ENCODE results near the gene OLFML2A. TPM values are rescaled to one million over a fixed set of nuclear protein-coding genes. Genes with fewer than 3 reads are reported as not detected.
"Not testable (repeated sequence)": the region's sequence is repeated elsewhere in the genome, so short reads cannot be mapped to it uniquely, and the experiment has no call there.

OLFML2A gene
- polyA plus RNA-seq, 3 donors, result 18.3 to 25.7 (median 20.6) TPM

- no peak for DNase-seq (ENCODE audit: extremely low read depth in 1 of 11, low read depth in 9 of 11, low spot score in 4 of 11)
Observed at GRCh38 chr9:124809211-124809610, 32.3 kb downstream of the OLFML2A start.

DNA sequence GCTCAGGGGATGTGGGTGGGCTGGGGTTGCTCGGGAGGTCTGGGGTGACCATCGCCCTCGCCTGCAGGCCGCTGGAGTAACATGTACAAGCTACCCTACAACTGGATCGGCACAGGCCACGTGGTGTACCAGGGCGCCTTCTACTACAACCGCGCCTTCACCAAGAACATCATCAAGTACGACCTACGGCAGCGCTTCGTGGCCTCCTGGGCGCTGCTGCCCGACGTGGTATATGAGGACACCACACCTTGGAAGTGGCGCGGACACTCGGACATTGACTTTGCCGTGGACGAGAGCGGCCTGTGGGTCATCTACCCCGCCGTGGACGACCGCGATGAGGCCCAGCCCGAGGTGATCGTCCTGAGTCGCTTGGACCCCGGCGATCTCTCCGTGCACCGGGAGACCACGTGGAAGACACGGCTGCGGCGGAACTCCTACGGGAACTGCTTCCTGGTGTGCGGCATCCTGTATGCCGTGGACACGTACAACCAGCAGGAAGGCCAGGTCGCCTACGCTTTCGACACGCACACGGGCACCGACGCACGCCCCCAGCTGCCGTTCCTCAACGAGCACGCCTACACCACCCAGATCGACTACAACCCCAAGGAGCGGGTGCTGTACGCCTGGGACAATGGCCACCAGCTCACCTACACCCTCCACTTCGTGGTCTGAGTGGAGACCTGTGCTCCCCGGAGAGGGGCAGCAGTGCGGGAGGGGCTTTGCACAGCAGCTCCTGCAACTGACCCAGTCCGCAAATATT lies 33.0 kb downstream of the OLFML2A start:
- no peak for DNase-seq (ENCODE audit: extremely low read depth in 1 of 11, low read depth in 9 of 11, low spot score in 4 of 11)

DNA sequence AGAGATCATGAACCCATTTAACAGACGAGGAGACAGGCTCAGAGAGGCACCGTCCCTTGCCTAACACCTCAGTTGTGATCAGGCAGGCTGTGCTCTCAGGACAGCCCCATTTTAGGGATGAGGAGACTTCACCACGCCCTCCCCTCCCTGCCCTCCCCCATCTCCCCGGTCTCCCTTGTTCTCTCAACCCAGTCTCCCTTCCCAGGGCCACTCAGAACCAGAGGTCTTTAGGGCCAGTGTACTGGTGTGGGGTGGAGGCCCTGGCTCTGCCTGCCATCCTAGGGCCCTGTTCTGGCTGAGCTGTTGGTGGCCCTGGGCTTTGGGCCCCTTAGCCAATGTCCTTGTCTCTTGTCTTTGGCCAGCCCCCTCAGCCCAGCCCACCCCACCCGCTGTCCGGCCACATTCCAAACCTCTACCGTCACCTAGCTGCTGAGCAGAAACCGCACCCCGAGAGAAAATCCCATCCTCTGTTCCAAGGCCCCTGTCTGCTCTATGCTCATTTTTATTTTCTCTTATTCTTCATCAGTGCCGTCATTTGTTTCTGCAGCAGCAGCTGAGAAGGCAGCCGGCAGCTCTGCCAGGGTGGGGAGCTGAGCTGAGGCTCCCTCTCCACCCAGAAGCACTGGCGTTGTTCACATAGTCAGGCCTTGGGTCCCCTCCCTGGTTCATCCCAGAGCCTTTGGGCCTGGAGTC lies 33.9 kb downstream of the OLFML2A start:
- DNase-seq (ENCODE audit: extremely low read depth in 1 of 11, low read depth in 9 of 11, low spot score in 4 of 11), result no peak

DNA sequence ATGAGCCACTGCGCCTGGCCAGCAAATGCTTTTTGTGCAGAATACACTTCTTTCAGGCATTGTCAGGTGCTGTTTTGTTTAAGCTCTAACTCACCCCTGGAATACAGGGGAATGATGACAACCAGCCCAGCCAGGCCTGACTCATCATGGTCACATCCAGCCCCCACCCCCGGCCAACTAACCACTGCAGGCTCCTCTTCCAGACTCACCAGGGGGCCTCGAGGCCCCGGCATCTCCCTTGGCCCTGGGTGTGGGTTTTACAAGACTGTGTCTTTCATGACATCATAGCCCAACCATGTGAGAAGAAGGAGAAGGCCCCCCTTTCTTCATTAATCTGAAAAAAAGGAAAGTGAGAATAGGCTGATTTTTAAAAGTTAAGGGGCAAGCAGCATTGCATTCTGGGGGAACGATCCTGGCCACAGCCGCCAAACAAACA lies 35.5 kb downstream of the OLFML2A start:
- no peak for DNase-seq (ENCODE audit: extremely low read depth in 1 of 11, low read depth in 9 of 11, low spot score in 4 of 11)

DNA sequence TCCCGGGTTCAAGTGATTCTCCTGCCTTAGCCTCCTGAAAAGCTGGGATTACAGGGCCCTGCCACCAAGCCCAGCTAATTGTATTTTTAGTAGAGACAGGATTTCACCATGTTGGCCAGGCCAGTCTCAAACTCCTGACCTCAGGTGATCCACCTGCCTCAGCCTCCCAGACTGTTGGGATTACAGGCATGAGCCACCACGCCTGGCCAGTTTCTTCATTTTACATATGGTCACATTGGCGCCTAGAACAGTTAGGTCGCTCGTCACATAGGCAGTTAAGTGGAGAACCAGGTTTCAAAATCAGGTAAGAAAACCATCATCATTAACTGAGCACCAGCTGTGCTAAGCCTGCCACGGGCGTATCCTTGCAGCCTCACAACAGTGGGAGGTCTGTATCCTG lies 36.1 kb downstream of the OLFML2A start:
- DNase-seq (ENCODE audit: extremely low read depth in 1 of 11, low read depth in 9 of 11, low spot score in 4 of 11), result no peak

- DNase-seq (ENCODE audit: extremely low read depth in 1 of 11, low read depth in 9 of 11, low spot score in 4 of 11), result no peak
Observed at GRCh38 chr9:124813501-124814163, 36.7 kb downstream of the OLFML2A start.

GRCh38 chr9:124814164-124814535 lies 37.2 kb downstream of the OLFML2A start:
- no peak for DNase-seq (ENCODE audit: extremely low read depth in 1 of 11, low read depth in 9 of 11, low spot score in 4 of 11)

- DNase-seq (ENCODE audit: extremely low read depth in 1 of 11, low read depth in 9 of 11, low spot score in 4 of 11), result no peak
Observed at GRCh38 chr9:124815601-124816000, 38.7 kb downstream of the OLFML2A start.

- no peak for DNase-seq (ENCODE audit: extremely low read depth in 1 of 11, low read depth in 9 of 11, low spot score in 4 of 11)
Observed at GRCh38 chr9:124818431-124819281, 41.7 kb downstream of the OLFML2A start.

DNA sequence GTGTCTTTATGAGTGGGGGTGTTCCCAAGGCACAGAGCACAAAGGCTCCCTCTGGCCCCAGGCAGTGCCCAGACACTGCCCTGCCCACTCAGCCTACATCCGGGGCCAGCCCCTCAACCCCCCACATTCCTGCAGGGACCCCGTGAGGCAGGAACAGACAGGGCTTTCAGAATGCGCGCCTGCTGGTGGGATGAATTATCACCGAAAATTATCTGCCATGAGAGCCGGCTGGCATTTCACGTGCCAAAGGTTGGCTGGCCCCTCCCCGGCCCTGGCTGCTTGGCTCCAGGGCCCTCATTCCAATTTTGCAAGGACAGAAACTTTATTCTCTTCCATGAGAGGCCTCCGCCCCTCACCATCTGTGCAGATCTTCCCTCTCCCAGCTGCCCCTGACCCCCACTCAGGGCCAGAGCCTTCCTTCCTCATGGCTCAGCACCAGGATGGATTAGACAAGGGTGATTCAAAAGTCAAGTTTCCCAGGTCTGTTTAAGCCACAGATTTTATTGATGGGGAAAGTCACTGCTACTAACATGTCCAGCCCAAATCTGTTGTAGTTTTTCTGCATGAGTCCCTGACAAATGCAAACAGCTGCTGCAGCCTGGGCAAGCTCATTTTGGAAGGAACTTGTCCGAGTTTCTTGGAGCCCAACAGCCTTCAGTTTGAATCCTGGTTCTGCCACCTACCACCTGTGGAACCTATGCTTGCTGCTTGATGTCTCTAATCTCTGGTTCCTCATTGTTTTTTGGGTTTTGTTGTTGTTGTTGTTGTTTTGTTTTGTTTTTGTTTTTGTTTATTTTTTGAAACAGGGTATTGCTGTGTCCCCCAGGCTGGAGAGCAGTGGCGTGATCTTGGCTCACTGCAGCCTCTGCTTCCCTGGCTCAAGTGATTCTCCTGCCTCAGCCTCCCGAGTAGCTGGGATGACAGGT lies 44.0 kb downstream of the OLFML2A start:
- DNase-seq (ENCODE audit: extremely low read depth in 1 of 11, low read depth in 9 of 11, low spot score in 4 of 11), result no peak

GRCh38 chr9:124828489-124829333 lies 51.8 kb downstream of the OLFML2A start:
- DNase-seq (ENCODE audit: extremely low read depth in 1 of 11, low read depth in 9 of 11, low spot score in 4 of 11), result no peak

- no peak for DNase-seq (ENCODE audit: extremely low read depth in 1 of 11, low read depth in 9 of 11, low spot score in 4 of 11)
Observed at GRCh38 chr9:124829334-124829669, 52.4 kb downstream of the OLFML2A start.

DNA sequence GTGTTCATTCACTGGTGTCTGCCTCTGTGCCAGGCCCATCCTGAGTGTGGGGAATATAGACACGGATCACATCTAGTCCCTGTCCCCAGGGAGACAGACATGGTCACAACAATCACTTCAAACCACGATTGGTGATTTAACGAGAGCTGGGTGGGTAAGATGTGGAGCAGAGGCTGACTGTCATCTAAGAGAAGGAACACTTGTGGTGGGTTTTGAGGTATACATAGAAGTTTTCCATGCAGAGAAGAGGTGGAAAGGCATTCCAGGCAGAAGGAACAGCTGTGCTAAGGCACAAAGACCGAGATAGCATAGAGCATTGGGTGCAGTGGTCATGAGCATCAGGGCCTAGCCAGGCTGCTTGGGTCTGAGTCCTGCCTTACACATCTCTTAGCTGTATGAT lies 53.7 kb downstream of the OLFML2A start:
- no peak for DNase-seq (ENCODE audit: extremely low read depth in 1 of 11, low read depth in 9 of 11, low spot score in 4 of 11)

DNA sequence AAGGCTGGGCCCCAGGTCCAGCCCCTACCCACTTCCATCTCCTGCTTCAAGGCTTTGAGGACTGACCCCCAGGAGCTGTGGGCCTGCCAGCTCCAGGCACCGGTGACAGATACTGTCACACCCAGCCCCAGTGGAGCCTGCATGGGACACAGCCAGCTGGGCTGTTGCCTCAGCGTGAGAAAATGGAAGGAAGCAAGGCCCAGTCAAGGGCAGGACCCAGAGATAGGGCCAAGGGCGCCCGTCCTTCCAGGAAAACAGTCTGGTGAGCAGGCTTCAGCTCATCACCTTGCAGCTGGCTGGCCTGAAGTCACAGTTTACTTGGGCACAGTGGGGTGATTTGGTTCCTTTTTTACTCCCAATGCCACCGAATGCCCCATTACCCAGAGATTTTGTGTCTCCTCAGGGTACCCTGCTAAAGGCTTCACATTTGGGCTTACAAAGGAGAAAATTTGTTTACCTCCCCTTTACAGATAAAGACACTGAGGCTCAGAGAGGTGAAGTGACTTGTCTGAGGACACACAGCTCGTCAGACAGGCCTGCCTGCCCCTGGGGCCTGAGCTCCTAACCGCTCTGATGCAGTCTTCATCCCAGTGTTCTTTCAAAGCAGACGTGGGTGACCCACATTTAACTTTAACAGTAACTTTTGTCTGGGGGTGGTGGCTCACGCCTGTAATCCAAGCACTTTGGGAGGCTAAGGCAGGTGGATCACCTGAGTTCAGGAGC lies 54.9 kb downstream of the OLFML2A start:
- DNase-seq (ENCODE audit: extremely low read depth in 1 of 11, low read depth in 9 of 11, low spot score in 4 of 11), result no peak

DNA sequence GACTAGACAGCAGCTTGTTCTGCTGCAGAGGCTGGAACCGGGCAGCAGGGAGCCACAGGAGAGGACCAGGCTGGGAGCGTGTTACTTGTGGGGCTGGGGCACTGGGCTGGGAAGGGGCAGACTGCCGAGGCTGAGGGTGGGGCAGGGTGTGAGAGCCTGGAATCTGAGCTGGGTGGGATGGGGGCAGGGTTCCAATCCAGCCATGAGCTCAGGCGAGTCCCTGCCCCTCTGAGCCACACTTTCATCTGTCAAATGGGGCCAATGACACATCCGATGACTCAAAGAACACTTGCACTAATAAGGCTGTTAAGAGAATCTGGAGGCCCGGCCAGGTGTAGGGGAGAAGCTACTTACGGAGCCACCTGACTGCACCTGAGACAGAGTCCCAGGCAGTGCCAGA lies 57.7 kb downstream of the OLFML2A start:
- DNase-seq (ENCODE audit: extremely low read depth in 1 of 11, low read depth in 9 of 11, low spot score in 4 of 11), result no peak

GRCh38 chr9:124835026-124835557 lies 58.2 kb downstream of the OLFML2A start:
- DNase-seq (ENCODE audit: extremely low read depth in 1 of 11, low read depth in 9 of 11, low spot score in 4 of 11), result peak in 6 of 11 donors; percentile 39 to 74 (median 53)

GRCh38 chr9:124838132-124838531 lies 61.2 kb downstream of the OLFML2A start:
- DNase-seq (ENCODE audit: extremely low read depth in 1 of 11, low read depth in 9 of 11, low spot score in 4 of 11), result not testable (repeated sequence)
